GM23248 (cell line): Measurements from ENCODE around the gene ANKS6. TPM values are rescaled to one million over a fixed set of nuclear protein-coding genes. Genes with fewer than 3 reads are reported as not detected.

Source experiments
- DNase-seq: peaks from one replicate; pipeline ENCODE4 v3.0.0-alpha.2; 2015
- H2AFZ ChIP-seq: fragments of 200-600 bp; sonication (generic); 2 replicates; pipeline ENCODE4 v1.6.1; 2016; ENCODE audit warnings: antibody characterized with exemption
- H3F3A ChIP-seq: fragments of 200-600 bp; sonication (generic); 2 replicates; pipeline ENCODE4 v1.6.1; 2016; ENCODE audit warnings: mild to moderate bottlenecking, antibody characterized with exemption, mixed run types; ENCODE audit not compliant: insufficient read depth
- H3K27ac ChIP-seq: fragments of 200-600 bp; sonication (generic); 2 replicates; pipeline ENCODE4 v1.5.1; 2016; ENCODE audit warnings: mild to moderate bottlenecking
- H3K27me3 ChIP-seq: fragments of 200-600 bp; sonication (generic); replicated peaks from 2 replicates; pipeline ENCODE4 v1.6.1; 2016; ENCODE audit warnings: mild to moderate bottlenecking; ENCODE audit not compliant: insufficient read depth
- H3K36me3 ChIP-seq: fragments of 200-600 bp; sonication (generic); 2 replicates; pipeline ENCODE4 v1.6.1; 2016; ENCODE audit warnings: low read depth, mild to moderate bottlenecking
- H3K4me1 ChIP-seq: fragments of 200-600 bp; sonication (generic); 2 replicates; pipeline ENCODE4 v1.6.1; 2016; ENCODE audit warnings: mild to moderate bottlenecking; ENCODE audit not compliant: insufficient read depth
- H3K4me2 ChIP-seq: fragments of 200-600 bp; sonication (generic); one replicate; pipeline ENCODE4 v1.6.1; 2016; ENCODE audit warnings: mild to moderate bottlenecking; ENCODE audit not compliant: unreplicated experiment
- H3K4me3 ChIP-seq: fragments of 200-600 bp; sonication (generic); 2 replicates; pipeline ENCODE4 v1.5.1; 2016; ENCODE audit warnings: mild to moderate bottlenecking
- H3K79me2 ChIP-seq: fragments of 200-600 bp; sonication (generic); 2 replicates; pipeline ENCODE4 v1.6.1; 2016; ENCODE audit warnings: mild to moderate bottlenecking; ENCODE audit not compliant: insufficient read depth
- H3K9ac ChIP-seq: fragments of 200-600 bp; sonication (generic); 2 replicates; pipeline ENCODE4 v1.6.1; 2016; ENCODE audit warnings: mild to moderate bottlenecking
- H3K9me2 ChIP-seq: fragments of 200-600 bp; sonication (generic); 2 replicates; pipeline ENCODE4 v1.6.1; 2016; ENCODE audit warnings: mixed run types, mild to moderate bottlenecking, moderate library complexity; ENCODE audit not compliant: insufficient read depth
- H3K9me3 ChIP-seq: fragments of 200-600 bp; sonication (generic); one replicate; pipeline ENCODE4 v1.6.1; 2017; ENCODE audit warnings: low read depth
- H4K20me1 ChIP-seq: fragments of 200-600 bp; sonication (generic); 2 replicates; pipeline ENCODE4 v1.6.0; 2016; ENCODE audit not compliant: insufficient read depth
- EZH2 ChIP-seq: fragments of 200-600 bp; sonication (generic); IDR thresholded peaks from 2 replicates; pipeline ENCODE4 v1.6.1; 2018; ENCODE audit warnings: antibody characterized with exemption, mild to moderate bottlenecking; ENCODE audit not compliant: insufficient read depth, poor library complexity, severe bottlenecking
- EZH2phosphoT487 ChIP-seq: fragments of 200-600 bp; sonication (generic); IDR thresholded peaks from 2 replicates; pipeline ENCODE4 v1.6.1; 2018; ENCODE audit warnings: antibody characterized with exemption, moderate library complexity, mild to moderate bottlenecking, low read depth; ENCODE audit not compliant: insufficient read depth
- WGBS, 2 experiments: methylation state at CpG; one replicate each; pipeline ENCODE4 v1.1.6; 2015 to 2017; ENCODE audit warnings: low lambda C conversion rate in 2 of 2, low coverage in 1 of 2; ENCODE audit errors: missing lambda C conversion rate in 2 of 2; 5-methylcytosine and 5-hydroxymethylcytosine counted together
- in situ Hi-C: fragments of 300-500 bp; cut with MboI; formaldehyde crosslinking; loops from 2 replicates; pipeline ENCODE4 v1.15.0; 2020
- polyA plus RNA-seq: library from polyadenylated mRNA; unstranded; fragments of >200 nt; fragmentation: Nextera tagmentation; extraction: Ambion mirVana; gene quantifications from 2 replicates; pipeline ENCODE4 v1.2.1, GENCODE V29; 2016
- total RNA-seq: library from RNA; depleted of rRNA; stranded (reverse); fragments of >200 nt; shearing (Covaris generic); gene quantifications from 2 replicates; pipeline ENCODE4 v1.2.3, GENCODE V29; 2014

Gene ANKS6
- total and polyA plus RNA-seq, 2 experiments from 2014 or later: 7.1 to 26.4 TPM

DNA sequence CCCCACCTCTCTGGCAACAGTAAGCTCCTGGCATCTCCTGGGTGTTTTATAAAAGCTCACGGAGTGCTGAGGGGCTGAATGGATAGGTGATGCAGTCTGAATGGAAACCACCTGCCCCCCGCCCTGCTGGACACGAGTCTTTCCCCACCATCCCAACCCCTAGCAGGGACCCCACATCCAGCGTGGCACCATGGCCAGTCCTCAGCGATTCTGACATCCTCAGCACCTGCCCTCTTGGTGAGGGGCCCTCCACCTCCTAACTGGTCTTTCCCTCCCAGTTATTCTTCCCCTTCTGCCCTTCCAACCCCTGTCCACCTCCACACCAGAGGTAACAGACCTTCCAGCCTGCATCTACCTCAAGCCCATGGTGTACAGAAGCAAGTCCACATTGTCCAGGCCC lies 48.9 kb downstream of the ANKS6 start:
- in situ Hi-C loops: no loop called here
- no peaks in the 10 kb centered on the region for H3K9me2 ChIP-seq
- H3K27me3 ChIP-seq: no peaks in the 10 kb centered on the region
- 98 to 100% methylated on average over 5 of the region's 5 CpGs for WGBS, 2 experiments
- no peak overlapping the region for H3K9ac ChIP-seq
- TF ChIP-seq EZH2: no peak
- no peak for TF ChIP-seq EZH2phosphoT487
- no peak overlapping the region for H3K27ac ChIP-seq
- peaks cover 9% of the 10 kb centered on the region; the same call in 1 of the 2 replicates for H3K36me3 ChIP-seq
- no peaks in the 10 kb centered on the region for H3K9me3 ChIP-seq
- H3K4me3 ChIP-seq: no peak overlapping the region
- no peak for DNase-seq
- H3F3A ChIP-seq: 0 out of 2 replicates have a peak, but pooled peaks cover under 1% of the 10 kb centered on the region
- H3K79me2 ChIP-seq: no peaks in the 10 kb centered on the region
- H3K4me1 ChIP-seq: peaks cover under 1% of the 10 kb centered on the region; the same call in 1 of the 2 replicates
- H2AFZ ChIP-seq: no peak overlapping the region
- H4K20me1 ChIP-seq: no peaks in the 10 kb centered on the region
- H3K4me2 ChIP-seq: no peak overlapping the region

DNA sequence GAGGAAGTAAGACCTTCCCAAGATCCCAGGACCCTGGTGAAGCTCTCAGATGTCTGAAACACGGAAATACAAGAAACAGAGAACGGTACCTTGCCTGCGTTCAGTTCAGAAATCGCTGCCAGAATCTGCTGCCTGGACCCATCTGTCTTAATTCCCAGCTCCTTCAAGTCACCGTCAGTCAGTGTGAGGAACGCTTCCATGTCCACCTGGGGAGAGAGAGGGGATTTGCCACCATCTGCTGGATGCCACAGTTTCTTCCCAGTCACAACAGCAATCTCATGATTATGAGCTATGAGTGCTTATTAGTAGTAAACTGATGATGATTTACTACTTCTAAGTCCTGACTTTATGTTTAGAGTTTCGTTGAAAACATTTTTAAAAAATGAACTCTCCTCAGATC lies 50.9 kb downstream of the ANKS6 start:
- TF ChIP-seq EZH2 (no peak), EZH2phosphoT487 (no peak)
- Histone ChIP-seq H4K20me1 (no peaks in the 10 kb centered on the region), H3K4me2 (no peak overlapping the region), H3K79me2 (no peaks in the 10 kb centered on the region), H3K27ac (no peak overlapping the region), H3K9me2 (no peaks in the 10 kb centered on the region), H2AFZ (no peak overlapping the region), H3K36me3 (peaks cover 9% of the 10 kb centered on the region; the same call in 1 of the 2 replicates), H3K4me3 (no peak overlapping the region), H3K27me3 (no peaks in the 10 kb centered on the region), H3K9ac (no peak overlapping the region), H3K4me1 (peaks cover 8% of the 10 kb centered on the region), H3F3A (peaks cover 11% of the 10 kb centered on the region; the same call in 1 of the 2 replicates), H3K9me3 (no peaks in the 10 kb centered on the region)
- no peak for DNase-seq
- in situ Hi-C loops: no loop called here
- 81 to 86% methylated on average over 7 of the region's 7 CpGs for WGBS, 2 experiments

DNA sequence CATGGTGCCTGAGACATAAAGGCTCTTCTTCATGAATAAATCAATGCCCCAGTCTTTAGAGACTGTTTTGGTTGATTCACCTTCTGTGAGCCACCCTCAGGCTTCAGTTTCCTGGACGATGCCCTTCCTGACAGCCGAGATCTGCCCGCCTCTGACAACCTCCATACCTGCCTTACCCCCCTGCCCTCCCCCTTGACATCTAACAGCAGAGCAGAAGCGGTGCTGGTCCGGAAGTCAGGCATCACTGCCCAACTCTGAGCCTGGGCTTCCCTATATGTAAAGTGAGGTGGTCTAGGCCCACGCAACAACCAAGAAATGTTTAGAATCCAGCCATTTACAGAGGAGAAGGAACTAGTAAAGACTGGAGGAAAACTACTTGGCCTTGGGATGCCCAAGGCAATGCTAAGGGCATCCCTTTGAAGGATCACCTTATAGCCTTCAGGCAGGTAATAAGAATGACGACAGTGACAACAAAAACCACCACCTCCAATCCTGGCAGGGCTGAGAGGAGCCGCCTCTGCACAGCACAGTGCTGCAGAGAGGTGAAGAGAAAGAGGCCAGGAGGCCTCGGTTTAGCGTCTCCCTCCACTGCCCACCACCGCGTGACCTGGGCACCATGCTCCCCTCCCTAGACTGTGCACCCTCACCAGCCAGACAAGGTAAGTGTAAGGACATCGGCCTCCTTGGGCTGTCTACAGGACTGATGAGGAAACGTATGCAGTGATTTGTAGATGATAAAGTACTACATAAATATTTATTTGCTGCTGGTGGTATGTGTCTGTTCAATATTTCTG lies 52.3 kb downstream of the ANKS6 start:
- no peak overlapping the region for H3K4me2 ChIP-seq
- H3K36me3 ChIP-seq: peaks cover 9% of the 10 kb centered on the region; the same call in 1 of the 2 replicates
- H3K27ac ChIP-seq: no peak overlapping the region
- no peaks in the 10 kb centered on the region for H4K20me1 ChIP-seq
- no peak overlapping the region for H3K4me3 ChIP-seq
- peaks cover 11% of the 10 kb centered on the region; the same call in 1 of the 2 replicates for H3F3A ChIP-seq
- no peaks in the 10 kb centered on the region for H3K9me2 ChIP-seq
- H2AFZ ChIP-seq: no peak overlapping the region
- H3K79me2 ChIP-seq: no peaks in the 10 kb centered on the region
- WGBS, 2 experiments: 96 to 97% methylated on average over 14 of the region's 14 CpGs
- TF ChIP-seq EZH2 (no peak), EZH2phosphoT487 (no peak)
- H3K27me3 ChIP-seq: no peaks in the 10 kb centered on the region
- no peak overlapping the region for H3K9ac ChIP-seq
- DNase-seq: no peak
- in situ Hi-C loops: no loop called here
- no peaks in the 10 kb centered on the region for H3K9me3 ChIP-seq
- H3K4me1 ChIP-seq: peaks cover 8% of the 10 kb centered on the region

DNA sequence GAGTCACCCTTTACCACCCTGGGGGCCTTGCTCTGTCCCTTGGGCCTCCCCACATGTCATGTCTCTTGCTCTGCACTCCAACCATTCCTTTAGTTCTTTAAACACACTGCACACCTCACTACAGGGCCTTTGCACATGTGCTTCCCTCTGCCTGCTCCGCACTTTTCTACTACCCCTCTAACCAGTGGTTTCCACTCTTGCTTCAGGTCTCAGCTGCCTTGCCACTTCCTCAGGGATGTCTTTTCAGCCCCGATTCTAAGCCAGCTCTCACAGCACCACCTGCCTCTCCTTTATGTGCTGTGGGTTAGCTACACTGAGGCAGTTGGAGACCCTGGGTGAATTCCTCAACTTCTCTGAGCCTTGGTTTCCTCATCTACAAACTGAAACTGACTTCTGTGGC lies 53.0 kb downstream of the ANKS6 start:
- Histone ChIP-seq H3K9ac (no peak overlapping the region), H3K9me2 (no peaks in the 10 kb centered on the region), H3K4me2 (no peak overlapping the region), H3K4me3 (no peak overlapping the region), H3K27me3 (no peaks in the 10 kb centered on the region), H3K79me2 (no peaks in the 10 kb centered on the region), H3K9me3 (no peaks in the 10 kb centered on the region), H3K4me1 (peaks cover 8% of the 10 kb centered on the region), H3F3A (peaks cover 11% of the 10 kb centered on the region; the same call in 1 of the 2 replicates), H3K36me3 (peaks cover 3% of the 10 kb centered on the region; the same call in 1 of the 2 replicates), H3K27ac (no peak overlapping the region), H4K20me1 (no peaks in the 10 kb centered on the region), H2AFZ (no peak overlapping the region)
- WGBS, 2 experiments: 95 to 100% methylated on average over 2 of the region's 2 CpGs
- TF ChIP-seq EZH2 (no peak), EZH2phosphoT487 (no peak)
- no peak for DNase-seq
- in situ Hi-C loops: no loop called here
